Measurements from ENCODE around the gene KCNQ4. TPM values are rescaled to one million over a fixed set of nuclear protein-coding genes. Genes with fewer than 3 reads are reported as not detected.

The KCNQ4 gene
- total and polyA plus RNA-seq, 10 of the 15 experiments (the other 5 are each of a cell fraction or from before 2014, with no cell fraction given): 0.04 to 0.18 (median 0.08) TPM; not detected in 2

DNA sequence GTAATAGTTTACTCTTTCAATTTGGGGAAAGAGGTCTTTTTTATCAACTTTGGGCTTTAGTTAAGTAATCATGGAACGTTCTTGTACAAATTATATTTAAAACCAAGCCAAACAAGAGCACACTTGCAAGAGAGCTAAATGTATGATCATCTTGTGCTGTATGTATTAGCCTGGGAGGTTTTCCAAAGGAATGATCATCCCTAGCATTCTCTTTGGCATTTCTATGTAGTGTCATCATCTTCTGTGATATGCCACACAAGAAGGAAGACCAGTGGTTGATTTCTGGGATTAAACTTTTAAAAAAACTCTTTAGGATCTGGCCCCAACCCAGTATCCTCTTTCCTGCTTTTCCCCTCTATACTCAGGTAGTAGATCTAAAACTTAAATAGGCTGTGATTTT is 38.4 kb upstream of the KCNQ4 start:
- ChIA-PET CTCF (interaction anchor here (1.4 to 1.7 kb wide), 2 partner anchors 20 to 29 kb away, joined by 5 to 9 read pairs; no protein-coding TSS in a partner anchor), POLR2A (interaction anchor here (0.6 to 1.6 kb wide), 4 partner anchors 8 to 431 kb away, joined by 3 to 4 read pairs (median 3); no protein-coding TSS in a partner anchor), RAD21 (ENCODE audit: unreplicated experiment) (interaction anchor here (1.7 kb wide), 1 partner anchor 20 kb away, joined by 5 read pairs; no protein-coding TSS in a partner anchor), SMC1A (ENCODE audit: uncharacterized antibody, unreplicated experiment) (interaction anchor here (0.9 to 2.9 kb wide), 6 partner anchors 8 to 213 kb away, joined by 3 to 9 read pairs (median 5); no protein-coding TSS in a partner anchor)
- in situ Hi-C loops (cut with MboI) (no loop called here), intact Hi-C loops (cut with micrococcal nuclease; ENCODE audit: unreplicated experiment) (no loop called here)
- H3K36me3 ChIP-seq (ENCODE audit: control insufficient read depth in 2 of 2, insufficient read depth in 2 of 2, low read length in 1 of 2): peaks cover 17 to 32% of the 10 kb centered on the region in 2 experiments
- peaks cover 18% of the 10 kb centered on the region for H3K79me2 ChIP-seq (ENCODE audit: control insufficient read depth, insufficient read depth, low read length)
- ATAC-seq (no peak), FAIRE-seq (no peak), DNase-seq (ENCODE audit: low read depth, low spot score) (no peak)
- no peak overlapping the region for H3K4me3 ChIP-seq
- BruUV-seq (replicated peaks): no TSS peak
- H3K27ac ChIP-seq (ENCODE audit: control insufficient read depth, insufficient read depth): no peak overlapping the region
- H4K20me1 ChIP-seq (ENCODE audit: control insufficient read depth, insufficient read depth): no peaks in the 10 kb centered on the region
- 97% methylated on average over 1 of the region's 1 CpG for WGBS (ENCODE audit: insufficient coverage, insufficient replicate concordance, low lambda C conversion rate, missing lambda C conversion rate)
- H3K4me1 ChIP-seq (ENCODE audit: control insufficient read depth, insufficient read depth, low read length): peaks cover 3% of the 10 kb centered on the region; the same call in 1 of the 2 replicates
- H3K9ac ChIP-seq (ENCODE audit: control insufficient read depth, insufficient read depth, low read length): no peak overlapping the region
- no peak overlapping the region for H2AFZ ChIP-seq (ENCODE audit: control insufficient read depth, low read depth, low read length)
- H3K27me3 ChIP-seq (replicated peaks in 1 of 2; ENCODE audit: control insufficient read depth in 2 of 2, insufficient read depth in 2 of 2, low read length in 1 of 2): no peaks in the 10 kb centered on the region
- H3K4me2 ChIP-seq (ENCODE audit: control insufficient read depth, insufficient read depth): no peak overlapping the region
- no peaks in the 10 kb centered on the region for H3K9me3 ChIP-seq (replicated peaks; ENCODE audit: control insufficient read depth, insufficient read depth, low read length)
- no peak for TF ChIP-seq NFYA (IDR thresholded peaks at IDR 0.05; ENCODE audit: borderline replicate concordance, low read depth, low read length)
- TF ChIP-seq KDM1A (IDR thresholded peaks at IDR 0.05; ENCODE audit: borderline replicate concordance): no peak
- TF ChIP-seq, protein P1, sequence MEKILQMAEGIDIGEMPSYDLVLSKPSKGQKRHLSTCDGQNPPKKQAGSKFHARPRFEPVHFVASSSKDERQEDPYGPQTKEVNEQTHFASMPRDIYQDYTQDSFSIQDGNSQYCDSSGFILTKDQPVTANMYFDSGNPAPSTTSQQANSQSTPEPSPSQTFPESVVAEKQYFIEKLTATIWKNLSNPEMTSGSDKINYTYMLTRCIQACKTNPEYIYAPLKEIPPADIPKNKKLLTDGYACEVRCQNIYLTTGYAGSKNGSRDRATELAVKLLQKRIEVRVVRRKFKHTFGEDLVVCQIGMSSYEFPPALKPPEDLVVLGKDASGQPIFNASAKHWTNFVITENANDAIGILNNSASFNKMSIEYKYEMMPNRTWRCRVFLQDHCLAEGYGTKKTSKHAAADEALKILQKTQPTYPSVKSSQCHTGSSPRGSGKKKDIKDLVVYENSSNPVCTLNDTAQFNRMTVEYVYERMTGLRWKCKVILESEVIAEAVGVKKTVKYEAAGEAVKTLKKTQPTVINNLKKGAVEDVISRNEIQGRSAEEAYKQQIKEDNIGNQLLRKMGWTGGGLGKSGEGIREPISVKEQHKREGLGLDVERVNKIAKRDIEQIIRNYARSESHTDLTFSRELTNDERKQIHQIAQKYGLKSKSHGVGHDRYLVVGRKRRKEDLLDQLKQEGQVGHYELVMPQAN (conservative IDR thresholded peaks at IDR 0.05): no peak
- no peak for TF ChIP-seq TAF1 (IDR thresholded peaks at IDR 0.05; ENCODE audit: borderline replicate concordance, low read depth, low read length)
- TF ChIP-seq ATF7 (IDR thresholded peaks at IDR 0.05; ENCODE audit: low read depth): no peak
- no peak for TF ChIP-seq ZNF24 (IDR thresholded peaks at IDR 0.05)
- TF ChIP-seq TCF7 (IDR thresholded peaks at IDR 0.05; ENCODE audit: borderline replicate concordance): no peak
- no peak for TF ChIP-seq RB1 (IDR thresholded peaks at IDR 0.05; ENCODE audit: borderline replicate concordance)
- TF ChIP-seq ZBED1 (IDR thresholded peaks at IDR 0.05; ENCODE audit: borderline replicate concordance): no peak
- no peak for TF ChIP-seq HCFC1 (IDR thresholded peaks at IDR 0.05; ENCODE audit: low read length)
- no peak for TF ChIP-seq CHD2 (IDR thresholded peaks at IDR 0.05; ENCODE audit: borderline replicate concordance, low read depth, low read length)
- no peak for TF ChIP-seq MYC (IDR thresholded peaks at IDR 0.05; ENCODE audit: insufficient read depth, insufficient read length, insufficient replicate concordance, low read length, severe bottlenecking)
- TF ChIP-seq FOS (IDR thresholded peaks at IDR 0.05; ENCODE audit: borderline replicate concordance, extremely low read depth, insufficient read length): no peak
- TF ChIP-seq ZNF274 (IDR thresholded peaks at IDR 0.05; ENCODE audit: insufficient read depth, insufficient read length): no peak
- no peak for TF ChIP-seq ZNF384 (IDR thresholded peaks at IDR 0.05; ENCODE audit: borderline replicate concordance, low read depth, low read length)
- no peak for TF ChIP-seq MYB (IDR thresholded peaks at IDR 0.05; ENCODE audit: borderline replicate concordance, low read depth, low read length)
- TF ChIP-seq, protein P2, sequence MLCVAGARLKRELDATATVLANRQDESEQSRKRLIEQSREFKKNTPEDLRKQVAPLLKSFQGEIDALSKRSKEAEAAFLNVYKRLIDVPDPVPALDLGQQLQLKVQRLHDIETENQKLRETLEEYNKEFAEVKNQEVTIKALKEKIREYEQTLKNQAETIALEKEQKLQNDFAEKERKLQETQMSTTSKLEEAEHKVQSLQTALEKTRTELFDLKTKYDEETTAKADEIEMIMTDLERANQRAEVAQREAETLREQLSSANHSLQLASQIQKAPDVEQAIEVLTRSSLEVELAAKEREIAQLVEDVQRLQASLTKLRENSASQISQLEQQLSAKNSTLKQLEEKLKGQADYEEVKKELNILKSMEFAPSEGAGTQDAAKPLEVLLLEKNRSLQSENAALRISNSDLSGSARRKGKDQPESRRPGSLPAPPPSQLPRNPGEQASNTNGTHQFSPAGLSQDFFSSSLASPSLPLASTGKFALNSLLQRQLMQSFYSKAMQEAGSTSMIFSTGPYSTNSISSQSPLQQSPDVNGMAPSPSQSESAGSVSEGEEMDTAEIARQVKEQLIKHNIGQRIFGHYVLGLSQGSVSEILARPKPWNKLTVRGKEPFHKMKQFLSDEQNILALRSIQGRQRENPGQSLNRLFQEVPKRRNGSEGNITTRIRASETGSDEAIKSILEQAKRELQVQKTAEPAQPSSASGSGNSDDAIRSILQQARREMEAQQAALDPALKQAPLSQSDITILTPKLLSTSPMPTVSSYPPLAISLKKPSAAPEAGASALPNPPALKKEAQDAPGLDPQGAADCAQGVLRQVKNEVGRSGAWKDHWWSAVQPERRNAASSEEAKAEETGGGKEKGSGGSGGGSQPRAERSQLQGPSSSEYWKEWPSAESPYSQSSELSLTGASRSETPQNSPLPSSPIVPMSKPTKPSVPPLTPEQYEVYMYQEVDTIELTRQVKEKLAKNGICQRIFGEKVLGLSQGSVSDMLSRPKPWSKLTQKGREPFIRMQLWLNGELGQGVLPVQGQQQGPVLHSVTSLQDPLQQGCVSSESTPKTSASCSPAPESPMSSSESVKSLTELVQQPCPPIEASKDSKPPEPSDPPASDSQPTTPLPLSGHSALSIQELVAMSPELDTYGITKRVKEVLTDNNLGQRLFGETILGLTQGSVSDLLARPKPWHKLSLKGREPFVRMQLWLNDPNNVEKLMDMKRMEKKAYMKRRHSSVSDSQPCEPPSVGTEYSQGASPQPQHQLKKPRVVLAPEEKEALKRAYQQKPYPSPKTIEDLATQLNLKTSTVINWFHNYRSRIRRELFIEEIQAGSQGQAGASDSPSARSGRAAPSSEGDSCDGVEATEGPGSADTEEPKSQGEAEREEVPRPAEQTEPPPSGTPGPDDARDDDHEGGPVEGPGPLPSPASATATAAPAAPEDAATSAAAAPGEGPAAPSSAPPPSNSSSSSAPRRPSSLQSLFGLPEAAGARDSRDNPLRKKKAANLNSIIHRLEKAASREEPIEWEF (IDR thresholded peaks at IDR 0.05; ENCODE audit: insufficient replicate concordance, low read depth, low read length): no peak

All from GM12878 (cell line).